Measurements from ENCODE around the gene THRAP3. TPM values are rescaled to one million over a fixed set of nuclear protein-coding genes. Genes with fewer than 3 reads are reported as not detected.

Gene THRAP3
- total RNA-seq, 1 experiment from 2014 or later: 55.7 TPM

- ATAC-seq: no peak
- no peaks in the 10 kb centered on the region for H3K9me2 ChIP-seq (replicated peaks; ENCODE audit: low read length)
Observed at GRCh38 chr1:36343651-36344394, 119.6 kb downstream of the THRAP3 start.

GRCh38 chr1:36344395-36344680 is 120.1 kb downstream of the THRAP3 start:
- CTCF ChIA-PET: no interaction called here
- no peaks in the 10 kb centered on the region for H3K9me2 ChIP-seq (replicated peaks; ENCODE audit: low read length)
- H3K4me2 ChIP-seq (ENCODE audit: low read length): no peak overlapping the region
- H3K79me2 ChIP-seq (ENCODE audit: low read length): no peaks in the 10 kb centered on the region
- H3K4me3 ChIP-seq (ENCODE audit: low read length): no peak overlapping the region
- H3K9ac ChIP-seq (ENCODE audit: low read length): no peak overlapping the region
- peaks cover 31% of the 10 kb centered on the region; the same call in 1 of the 2 replicates for H3K36me3 ChIP-seq (ENCODE audit: low read depth, low read length)
- DNase-seq (no peak), ATAC-seq (no peak)
- intact Hi-C loops (cut with micrococcal nuclease): loop anchor here (5.0 kb wide), 1 partner anchor 43 kb away; the partner anchor contains the start of gene STK40
- POLR2A ChIA-PET (ENCODE audit: unreplicated experiment): no interaction called here
- H3K9me3 ChIP-seq (ENCODE audit: low read length): no peaks in the 10 kb centered on the region
- H4K20me1 ChIP-seq (ENCODE audit: low read length): no peaks in the 10 kb centered on the region
- H3K4me1 ChIP-seq (ENCODE audit: insufficient read depth, low read length): peaks cover 20% of the 10 kb centered on the region
- H3F3A ChIP-seq (ENCODE audit: low read length, unreplicated experiment): no peaks in the 10 kb centered on the region
- BruUV-seq (replicated peaks): no TSS peak
- H3K27ac ChIP-seq (ENCODE audit: low read length): no peak overlapping the region
- H2AFZ ChIP-seq (ENCODE audit: low read length): no peak overlapping the region
- no peak for TF ChIP-seq CTCF (conservative IDR thresholded peaks at IDR 0.05; ENCODE audit: low read depth, low read length)
- TF ChIP-seq EZH2phosphoT487 (IDR thresholded peaks at IDR 0.05; ENCODE audit: borderline replicate concordance, low read length): no peak
- H3K27me3 ChIP-seq (ENCODE audit: low read length): no peaks in the 10 kb centered on the region

More at GRCh38 chr1:36343651-36344394, 119.6 kb downstream of the THRAP3 start:
- H2AFZ ChIP-seq (ENCODE audit: low read length): no peak overlapping the region
- no peaks in the 10 kb centered on the region for H4K20me1 ChIP-seq (ENCODE audit: low read length)
- peak overlapping the region; percentile 14; the same call in 1 of the 2 replicates for H3K4me2 ChIP-seq (ENCODE audit: low read length)
- H3K36me3 ChIP-seq (ENCODE audit: low read depth, low read length): peaks cover 31% of the 10 kb centered on the region; the same call in 1 of the 2 replicates
- H3K4me1 ChIP-seq (ENCODE audit: insufficient read depth, low read length): peaks cover 15% of the 10 kb centered on the region
- no peak for TF ChIP-seq EZH2 (IDR thresholded peaks at IDR 0.05; ENCODE audit: low read length, unreplicated experiment)
- no peak for DNase-seq
- H3K9me3 ChIP-seq (ENCODE audit: low read length): no peaks in the 10 kb centered on the region
- no TSS peak for BruUV-seq (replicated peaks)
- no peak overlapping the region; the same call in 1 of the 2 replicates for H3K9ac ChIP-seq (ENCODE audit: low read length)
- H3K27me3 ChIP-seq (ENCODE audit: low read length): no peaks in the 10 kb centered on the region
- intact Hi-C loops (cut with micrococcal nuclease): loop anchor here (5.0 kb wide), 1 partner anchor 43 kb away; the partner anchor contains the start of gene STK40
- no peaks in the 10 kb centered on the region for H3K79me2 ChIP-seq (ENCODE audit: low read length)
- H3K27ac ChIP-seq (ENCODE audit: low read length): peak overlapping the region; percentile 82
- ChIA-PET POLR2A (ENCODE audit: unreplicated experiment) (no interaction called here), CTCF (interaction anchor here (0.8 to 1.7 kb wide), 2 partner anchors 25 to 43 kb away, joined by 8 to 17 read pairs; no protein-coding TSS in a partner anchor)
- no peaks in the 10 kb centered on the region for H3F3A ChIP-seq (ENCODE audit: low read length, unreplicated experiment)
- H3K4me3 ChIP-seq (ENCODE audit: low read length): no peak overlapping the region

- Histone ChIP-seq H3K79me2 (ENCODE audit: low read length) (no peaks in the 10 kb centered on the region), H3K9me3 (ENCODE audit: low read length) (no peaks in the 10 kb centered on the region), H3K4me2 (ENCODE audit: low read length) (no peak overlapping the region), H3F3A (ENCODE audit: low read length, unreplicated experiment) (no peaks in the 10 kb centered on the region), H3K9me2 (replicated peaks; ENCODE audit: low read length) (no peaks in the 10 kb centered on the region), H2AFZ (ENCODE audit: low read length) (no peak overlapping the region), H3K4me3 (ENCODE audit: low read length) (no peak overlapping the region), H4K20me1 (ENCODE audit: low read length) (no peaks in the 10 kb centered on the region), H3K4me1 (ENCODE audit: insufficient read depth, low read length) (peaks cover 30% of the 10 kb centered on the region), H3K9ac (ENCODE audit: low read length) (no peak overlapping the region), H3K27me3 (ENCODE audit: low read length) (no peaks in the 10 kb centered on the region), H3K36me3 (ENCODE audit: low read depth, low read length) (peaks cover 31% of the 10 kb centered on the region; the same call in 1 of the 2 replicates), H3K27ac (ENCODE audit: low read length) (no peak overlapping the region)
- DNase-seq (no peak), ATAC-seq (no peak)
- TF ChIP-seq CTCF (conservative IDR thresholded peaks at IDR 0.05; ENCODE audit: low read depth, low read length) (no peak), EZH2 (IDR thresholded peaks at IDR 0.05; ENCODE audit: low read length, unreplicated experiment) (no peak), EZH2phosphoT487 (IDR thresholded peaks at IDR 0.05; ENCODE audit: borderline replicate concordance, low read length) (no peak)
- no TSS peak for BruUV-seq (replicated peaks)
- intact Hi-C loops (cut with micrococcal nuclease): no loop called here
- CTCF ChIA-PET: no interaction called here
- POLR2A ChIA-PET (ENCODE audit: unreplicated experiment): no interaction called here
Observed at GRCh38 chr1:36345353-36345752, 121.1 kb downstream of the THRAP3 start.

All from PC-3 (cell line).